Measurements from ENCODE around the gene CUEDC2. TPM values are rescaled to one million over a fixed set of nuclear protein-coding genes. Genes with fewer than 3 reads are reported as not detected.

CUEDC2 gene
- total RNA-seq, 4 donors from 2014 or later = 24.0 to 50.9 (median 40.7) TPM

DNA sequence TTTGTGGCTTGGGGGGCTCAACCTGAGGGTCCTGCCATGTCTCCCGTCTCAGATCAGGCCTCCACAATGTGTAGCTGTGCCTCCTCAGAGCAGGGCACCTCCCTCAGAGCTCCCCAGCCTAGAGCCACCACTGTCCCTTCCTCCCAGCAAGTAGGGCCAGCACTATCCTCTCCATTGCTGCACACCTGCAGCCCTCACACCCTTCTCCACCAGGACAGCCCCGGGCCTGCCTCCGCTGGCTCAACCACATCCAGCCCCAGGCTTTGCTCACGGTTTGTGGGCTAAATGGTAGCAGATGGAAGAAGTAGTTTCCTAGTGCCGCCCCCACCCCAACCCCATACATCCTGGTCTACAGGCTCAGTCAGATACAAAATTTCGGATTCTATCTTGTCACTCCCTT is 26.7 kb downstream of the CUEDC2 start:
- TF ChIP-seq, protein P1, sequence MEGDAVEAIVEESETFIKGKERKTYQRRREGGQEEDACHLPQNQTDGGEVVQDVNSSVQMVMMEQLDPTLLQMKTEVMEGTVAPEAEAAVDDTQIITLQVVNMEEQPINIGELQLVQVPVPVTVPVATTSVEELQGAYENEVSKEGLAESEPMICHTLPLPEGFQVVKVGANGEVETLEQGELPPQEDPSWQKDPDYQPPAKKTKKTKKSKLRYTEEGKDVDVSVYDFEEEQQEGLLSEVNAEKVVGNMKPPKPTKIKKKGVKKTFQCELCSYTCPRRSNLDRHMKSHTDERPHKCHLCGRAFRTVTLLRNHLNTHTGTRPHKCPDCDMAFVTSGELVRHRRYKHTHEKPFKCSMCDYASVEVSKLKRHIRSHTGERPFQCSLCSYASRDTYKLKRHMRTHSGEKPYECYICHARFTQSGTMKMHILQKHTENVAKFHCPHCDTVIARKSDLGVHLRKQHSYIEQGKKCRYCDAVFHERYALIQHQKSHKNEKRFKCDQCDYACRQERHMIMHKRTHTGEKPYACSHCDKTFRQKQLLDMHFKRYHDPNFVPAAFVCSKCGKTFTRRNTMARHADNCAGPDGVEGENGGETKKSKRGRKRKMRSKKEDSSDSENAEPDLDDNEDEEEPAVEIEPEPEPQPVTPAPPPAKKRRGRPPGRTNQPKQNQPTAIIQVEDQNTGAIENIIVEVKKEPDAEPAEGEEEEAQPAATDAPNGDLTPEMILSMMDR (IDR thresholded peaks at IDR 0.05; ENCODE audit: low read depth) = no peak

DNA sequence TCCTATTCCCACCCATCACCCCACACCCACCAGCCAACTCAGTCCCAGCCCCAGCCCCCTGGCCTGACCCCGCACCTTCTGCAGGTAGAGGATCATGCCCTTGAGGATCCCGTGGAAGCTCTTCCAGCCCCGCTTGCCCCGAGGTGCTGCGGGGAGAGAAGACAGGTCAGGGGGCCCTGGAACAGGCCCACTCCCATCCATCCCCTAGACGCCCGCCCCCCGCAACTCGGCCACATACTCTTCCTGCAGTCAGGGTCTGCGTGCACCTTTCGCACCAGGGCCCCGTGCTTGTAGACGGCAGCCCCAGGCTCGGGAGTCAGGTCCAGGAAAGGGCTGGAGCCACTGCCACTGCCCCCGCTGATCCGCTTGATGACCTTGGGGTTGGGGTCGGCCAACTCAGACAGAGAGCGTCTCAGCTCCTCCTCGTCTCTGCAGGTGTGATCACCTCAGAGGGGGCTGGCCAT is 27.2 kb downstream of the CUEDC2 start:
- TF ChIP-seq, protein P1 (IDR thresholded peaks at IDR 0.05; ENCODE audit: low read depth) = no peak

DNA sequence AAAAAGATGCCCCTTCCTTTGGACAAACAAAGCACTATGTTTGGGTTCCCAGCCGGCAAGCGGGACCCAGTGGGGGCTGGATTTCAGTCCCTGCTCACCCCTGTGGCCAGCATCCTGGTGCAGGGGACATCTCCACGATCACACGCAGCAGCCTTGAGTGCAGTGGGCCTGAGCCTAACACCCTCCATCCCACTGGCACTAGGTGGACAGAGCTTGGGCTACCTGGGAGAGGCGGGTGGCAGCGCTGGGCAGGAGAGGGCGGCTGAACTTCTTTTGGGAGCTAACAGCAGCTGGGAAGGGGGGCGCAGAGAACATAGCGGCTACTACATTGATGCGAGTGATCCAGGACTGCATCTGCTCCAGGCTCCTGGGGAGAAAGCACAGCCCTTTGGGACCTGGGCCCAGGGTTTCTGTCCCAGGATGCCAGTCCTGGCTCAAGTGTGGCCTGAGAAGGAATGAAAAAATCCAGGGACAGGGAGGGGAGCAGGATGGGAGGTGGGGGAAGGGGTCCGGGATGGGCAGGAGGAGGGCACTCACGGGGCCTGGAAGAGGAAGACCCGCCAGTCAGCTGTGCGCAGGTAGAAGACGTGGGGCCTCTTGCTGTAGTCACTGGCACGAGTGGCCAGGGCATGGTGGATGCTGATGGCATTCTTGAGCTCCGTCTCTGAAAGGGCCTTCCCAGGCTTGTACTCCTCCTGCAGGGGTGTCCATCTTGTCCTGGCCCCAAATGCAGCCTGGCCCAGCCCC is 27.8 kb downstream of the CUEDC2 start:
- TF ChIP-seq, protein P1 (IDR thresholded peaks at IDR 0.05; ENCODE audit: low read depth) = no peak

DNA sequence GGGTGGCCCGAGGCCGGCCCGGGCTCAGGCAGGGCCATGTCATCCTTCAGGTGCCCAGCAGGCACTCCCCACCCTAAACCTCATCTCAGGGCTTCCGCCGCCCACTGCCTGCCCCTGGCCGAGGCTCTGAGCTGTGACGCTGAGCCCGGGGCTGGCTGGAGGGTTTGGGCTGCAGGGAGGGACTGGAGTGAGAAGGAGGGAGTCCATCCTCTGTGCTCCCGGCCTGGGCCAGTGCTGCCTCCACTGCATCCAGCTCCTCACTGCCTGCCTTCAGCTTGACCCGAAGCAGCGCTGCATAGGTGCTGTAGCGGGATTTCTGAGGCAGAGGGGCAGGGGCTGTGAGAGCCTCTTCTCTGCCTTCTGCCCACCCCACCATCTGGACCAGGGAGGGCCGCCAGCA is 29.3 kb downstream of the CUEDC2 start:
- TF ChIP-seq, protein P1 (IDR thresholded peaks at IDR 0.05; ENCODE audit: low read depth) = no peak

DNA sequence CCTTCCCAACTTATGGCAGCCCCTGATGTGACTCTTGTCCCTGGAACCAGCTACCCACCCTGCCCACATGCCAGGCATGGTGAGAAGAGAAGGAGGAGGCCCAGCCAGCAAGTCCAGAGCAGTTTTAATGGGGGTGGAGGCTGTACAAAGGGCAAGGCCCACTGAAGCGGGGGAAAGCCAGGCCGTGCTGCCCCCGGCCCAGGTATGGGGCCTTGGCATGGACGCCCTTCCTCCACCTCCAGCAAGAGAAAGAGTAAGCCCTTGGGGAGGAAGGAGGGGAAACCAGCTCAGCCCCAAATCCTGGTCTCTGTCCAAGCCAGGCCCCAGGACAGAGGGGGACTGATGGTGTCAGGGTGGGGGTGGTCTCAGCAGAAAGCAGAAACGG is 29.9 kb downstream of the CUEDC2 start:
- TF ChIP-seq, protein P1 (IDR thresholded peaks at IDR 0.05; ENCODE audit: low read depth) = no peak

DNA sequence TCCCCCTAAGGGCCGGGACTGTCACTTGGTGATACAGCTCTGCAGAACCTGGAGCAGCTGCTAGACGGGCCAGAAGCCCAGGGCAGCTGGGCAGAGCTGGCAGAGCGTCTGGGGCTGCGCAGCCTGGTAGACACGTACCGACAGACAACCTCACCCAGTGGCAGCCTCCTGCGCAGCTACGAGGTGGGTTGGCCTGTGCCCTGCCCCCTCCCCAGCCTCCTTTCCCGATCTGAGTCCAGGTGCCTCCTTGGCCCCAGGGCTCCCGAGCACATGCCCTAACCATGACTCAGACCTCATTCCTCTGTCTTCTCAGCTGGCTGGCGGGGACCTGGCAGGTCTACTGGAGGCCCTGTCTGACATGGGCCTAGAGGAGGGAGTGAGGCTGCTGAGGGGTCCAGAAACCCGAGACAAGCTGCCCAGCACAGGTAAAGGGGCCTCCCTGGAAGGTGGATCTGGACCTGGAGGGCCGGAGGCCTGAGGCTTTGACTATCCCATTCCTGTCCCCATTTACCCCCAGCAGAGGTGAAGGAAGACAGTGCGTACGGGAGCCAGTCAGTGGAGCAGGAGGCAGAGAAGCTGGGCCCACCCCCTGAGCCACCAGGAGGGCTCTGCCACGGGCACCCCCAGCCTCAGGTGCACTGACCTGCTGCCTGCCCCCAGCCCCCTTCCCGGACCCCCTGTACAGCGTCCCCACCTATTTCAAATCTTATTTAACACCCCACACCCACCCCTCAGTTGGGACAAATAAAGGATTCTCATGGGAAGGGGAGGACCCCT is 30.5 kb downstream of the CUEDC2 start:
- TF ChIP-seq, protein P1 (IDR thresholded peaks at IDR 0.05; ENCODE audit: low read depth) = no peak

DNA sequence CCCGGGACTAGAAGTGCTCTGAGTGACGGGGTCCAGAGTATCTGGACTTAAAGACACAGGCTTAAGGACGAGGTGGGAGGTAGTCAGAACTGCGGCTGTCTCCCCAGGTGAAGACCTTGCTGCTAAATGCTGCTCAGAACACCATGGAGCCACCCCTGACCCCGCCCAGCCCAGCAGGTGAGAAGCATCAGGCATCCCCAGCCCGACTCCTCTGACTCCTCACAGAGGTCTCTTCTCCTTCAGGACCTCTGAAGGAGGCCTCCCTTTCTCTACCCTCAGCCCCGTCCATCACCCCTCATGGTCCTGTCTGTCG is 31.1 kb downstream of the CUEDC2 start:
- TF ChIP-seq, protein P1 (IDR thresholded peaks at IDR 0.05; ENCODE audit: low read depth) = no peak
